GM21447 (cell line): ENCODE results near the gene ACHE.
"Not testable (repeated sequence)": the region's sequence is repeated elsewhere in the genome, so short reads cannot be mapped to it uniquely, and the experiment has no call there.

Experiments
- ATAC-seq: cut with Tn5 transposase; IDR thresholded peaks from one replicate; pipeline ENCODE4 v1.9.1; 2021; ENCODE audit not compliant: unreplicated experiment

The ACHE gene

DNA sequence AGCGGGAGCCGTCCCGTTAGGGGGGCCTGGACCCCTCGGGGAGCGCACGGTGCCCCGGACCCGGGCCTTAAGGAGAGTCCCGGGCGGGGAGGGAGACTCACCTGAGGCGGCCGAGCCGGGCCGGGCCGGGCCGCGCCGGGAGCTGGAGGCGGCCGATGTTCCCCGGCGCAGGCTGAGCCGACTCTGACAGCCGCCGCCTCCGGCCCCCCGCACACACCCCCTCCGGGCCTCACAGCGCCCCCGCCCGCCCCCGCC, at the start of gene ACHE:
Gene ACHE, minus strand, starts transcription at position 188 of the 255 bp plus-strand sequence. CDS start 1,656 bp downstream, outside the sequence.
- no peak for ATAC-seq

DNA sequence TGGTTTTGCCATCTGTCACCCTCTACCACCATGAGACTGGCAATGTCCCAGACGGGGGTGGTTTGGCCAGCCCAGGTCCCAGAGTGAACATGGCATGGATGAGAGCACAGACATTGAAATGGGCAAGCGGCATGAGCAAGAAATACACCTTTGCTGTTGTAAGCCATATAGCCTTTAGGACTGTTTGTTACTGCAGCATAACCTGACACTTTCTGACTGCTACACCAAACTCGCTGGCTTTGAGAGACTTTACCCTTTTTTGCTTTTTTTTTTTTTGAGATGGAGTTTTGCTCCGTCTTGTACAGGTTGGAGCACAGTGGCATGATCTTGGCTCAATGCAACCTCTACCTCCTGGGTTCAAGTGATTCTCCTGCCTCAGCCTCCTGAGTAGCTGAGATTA, 48.5 kb upstream of the ACHE start:
- no peak for ATAC-seq

DNA sequence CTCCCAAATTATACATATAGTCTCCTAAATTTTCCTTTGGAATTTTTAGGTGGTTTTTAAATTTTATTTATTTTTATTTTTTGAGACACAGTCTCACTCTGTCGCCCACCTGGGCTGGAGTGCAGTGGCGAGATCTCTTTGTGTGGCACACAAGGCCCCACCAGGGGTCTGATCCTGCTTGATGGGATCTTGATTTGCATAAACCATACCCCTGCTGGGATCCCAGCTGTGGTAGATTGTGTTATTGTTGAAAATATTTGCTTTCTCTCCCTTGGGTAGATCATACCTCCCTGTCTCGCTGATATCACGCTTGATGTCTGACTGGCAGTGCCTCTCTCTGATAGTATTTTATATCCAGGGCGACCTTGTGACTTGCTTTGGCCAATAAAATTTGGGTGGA, 48.0 kb upstream of the ACHE start:
- no peak for ATAC-seq

DNA sequence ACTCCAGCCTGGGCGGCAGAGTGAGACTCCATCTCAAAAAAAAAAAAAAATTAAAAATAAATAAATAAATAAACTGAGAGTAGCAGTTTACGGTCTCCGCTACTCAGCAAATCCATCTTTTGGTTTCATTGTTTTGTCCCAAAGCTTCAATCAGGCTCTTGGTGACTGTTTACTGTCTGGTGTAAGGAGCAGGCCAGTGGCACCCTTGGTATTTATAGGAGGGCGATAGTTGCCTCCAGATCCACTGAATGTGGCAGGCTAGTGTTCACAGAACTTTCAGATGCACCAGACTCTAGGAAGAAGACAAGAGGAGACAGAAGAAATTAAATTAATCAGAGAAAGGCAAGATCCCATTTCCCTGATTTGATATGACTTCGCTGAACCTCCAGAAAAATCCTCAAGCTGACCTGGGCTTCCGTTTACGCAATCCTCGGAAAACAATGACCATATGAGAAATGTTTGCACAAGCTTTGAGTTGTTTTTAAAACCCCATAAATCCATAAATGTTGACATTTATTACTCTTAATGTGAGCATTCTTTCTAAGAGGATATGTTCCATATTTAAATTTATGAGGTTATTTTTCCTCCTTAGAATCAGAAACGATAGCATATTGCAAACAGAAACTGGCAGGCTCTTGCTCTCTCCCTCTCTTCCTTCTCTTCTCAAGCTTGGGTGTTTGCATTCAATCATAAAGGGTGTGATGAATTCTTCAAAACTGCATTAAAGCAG, 46.5 kb upstream of the ACHE start:
- ATAC-seq, result no peak

DNA sequence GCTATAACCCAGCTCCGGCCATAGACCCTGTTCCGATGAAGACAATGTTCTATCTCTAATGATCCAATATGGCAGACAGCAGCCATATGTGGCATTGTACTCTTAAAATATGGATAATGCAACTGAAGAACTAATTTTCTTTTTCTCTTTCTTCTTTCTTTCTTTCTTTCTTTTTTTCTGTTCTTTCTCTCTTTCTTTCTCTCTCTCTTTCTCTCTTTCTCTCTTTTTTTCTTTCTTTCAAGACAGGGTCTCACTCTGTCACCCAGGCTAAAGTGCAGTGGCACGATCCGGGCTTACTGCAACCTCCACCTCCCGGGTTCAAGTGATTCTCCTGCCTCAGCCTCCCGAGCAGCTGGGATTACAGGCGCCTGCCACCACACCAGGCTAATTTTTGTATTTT, 40.5 kb upstream of the ACHE start:
- not testable (repeated sequence) for ATAC-seq

DNA sequence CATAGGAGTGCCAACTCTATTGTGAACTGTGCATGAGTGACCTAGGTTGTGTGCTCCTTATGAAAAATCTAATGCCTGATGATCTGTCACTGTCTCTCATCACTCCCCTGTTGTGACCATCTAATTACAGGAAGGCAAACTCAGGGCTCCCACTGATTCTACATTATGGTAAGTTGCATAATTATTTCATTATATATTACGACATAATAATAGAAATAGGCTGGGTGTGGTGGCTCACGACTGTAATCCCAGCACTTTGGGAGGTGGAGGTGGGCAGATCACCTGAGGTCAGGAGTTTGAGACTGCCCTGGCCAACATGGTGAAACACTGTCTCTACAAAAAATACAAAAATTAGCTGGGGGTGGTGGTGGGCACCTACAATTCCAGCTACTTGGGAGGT, 39.7 kb upstream of the ACHE start:
- not testable (repeated sequence) for ATAC-seq

DNA sequence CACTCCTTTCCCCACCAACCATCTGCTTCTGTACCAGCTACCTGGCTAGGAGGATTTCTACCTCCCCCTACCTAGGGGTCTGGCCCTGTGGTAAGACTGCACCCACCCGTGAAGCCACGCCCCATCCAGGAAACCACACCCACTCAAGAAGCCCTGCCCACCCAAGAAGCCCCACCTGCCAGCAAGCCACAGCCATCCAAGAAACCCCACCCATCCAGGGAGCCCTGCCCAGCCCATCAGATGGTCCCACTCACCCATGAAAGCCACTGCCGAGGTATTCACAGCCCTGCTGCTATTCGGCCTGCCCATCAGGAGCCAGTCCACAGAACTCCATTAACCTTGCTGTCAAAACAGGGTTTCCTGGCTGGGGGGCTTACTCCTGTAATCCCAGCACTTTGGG, 38.0 kb upstream of the ACHE start:
- ATAC-seq, result no peak

DNA sequence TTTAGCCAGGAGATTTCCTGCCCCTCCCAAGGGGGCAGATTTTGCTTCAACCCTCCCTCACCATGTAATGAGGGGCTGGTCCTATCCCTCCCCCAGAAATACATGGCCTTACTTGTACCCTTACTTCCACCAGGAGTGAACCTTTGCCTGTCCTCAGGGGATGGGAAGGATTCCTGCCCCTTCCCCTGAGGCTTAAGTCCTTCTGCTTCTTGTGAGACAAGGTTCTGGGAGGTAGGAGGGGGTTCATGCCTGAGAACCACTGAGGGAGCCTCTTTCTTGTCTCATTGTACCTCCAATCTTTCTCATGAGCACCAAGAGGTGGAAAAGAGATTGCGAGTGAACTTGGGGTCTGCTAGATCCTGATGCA, 34.1 kb upstream of the ACHE start:
- ATAC-seq, result no peak

DNA sequence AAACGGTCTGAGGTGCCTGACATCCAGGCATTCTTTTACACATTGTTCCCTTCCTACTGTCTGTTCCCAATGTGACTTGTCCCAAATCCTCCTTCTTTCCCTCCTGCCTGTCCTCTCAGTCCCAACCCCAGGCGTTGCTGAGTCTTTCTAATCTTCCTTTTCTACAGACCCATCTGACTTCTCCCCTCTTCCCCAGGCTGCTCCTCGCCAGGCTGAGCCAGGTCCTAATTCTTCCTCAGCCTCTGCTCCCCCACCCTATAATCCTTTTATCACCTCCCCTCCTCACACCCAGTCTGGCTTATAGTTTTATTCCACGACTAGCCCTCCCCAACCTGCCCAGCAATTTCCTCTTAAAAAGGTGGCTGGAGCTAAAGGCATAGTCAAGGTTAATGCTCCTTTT, 27.9 kb upstream of the ACHE start:
- not testable (repeated sequence) for ATAC-seq

DNA sequence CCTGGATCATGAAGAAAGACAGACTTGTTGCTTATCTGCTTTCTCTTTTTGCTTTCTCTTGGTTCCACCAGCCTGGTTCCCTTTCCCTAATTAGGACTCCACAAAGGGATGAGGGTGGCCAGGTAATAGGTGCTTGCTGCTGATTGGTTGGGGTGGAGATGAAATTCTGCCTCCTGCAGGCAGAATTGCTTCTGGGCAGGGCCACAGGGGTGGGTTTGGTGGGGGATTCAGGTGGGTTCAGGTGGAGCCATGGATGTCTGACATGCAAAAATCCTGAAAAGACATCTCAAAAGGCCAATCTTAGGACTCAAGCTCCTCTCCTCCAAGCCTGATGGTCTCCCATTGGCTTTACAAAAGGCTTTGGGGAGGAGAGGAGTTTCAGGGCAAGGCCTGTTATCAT, 25.4 kb upstream of the ACHE start:
- no peak for ATAC-seq

DNA sequence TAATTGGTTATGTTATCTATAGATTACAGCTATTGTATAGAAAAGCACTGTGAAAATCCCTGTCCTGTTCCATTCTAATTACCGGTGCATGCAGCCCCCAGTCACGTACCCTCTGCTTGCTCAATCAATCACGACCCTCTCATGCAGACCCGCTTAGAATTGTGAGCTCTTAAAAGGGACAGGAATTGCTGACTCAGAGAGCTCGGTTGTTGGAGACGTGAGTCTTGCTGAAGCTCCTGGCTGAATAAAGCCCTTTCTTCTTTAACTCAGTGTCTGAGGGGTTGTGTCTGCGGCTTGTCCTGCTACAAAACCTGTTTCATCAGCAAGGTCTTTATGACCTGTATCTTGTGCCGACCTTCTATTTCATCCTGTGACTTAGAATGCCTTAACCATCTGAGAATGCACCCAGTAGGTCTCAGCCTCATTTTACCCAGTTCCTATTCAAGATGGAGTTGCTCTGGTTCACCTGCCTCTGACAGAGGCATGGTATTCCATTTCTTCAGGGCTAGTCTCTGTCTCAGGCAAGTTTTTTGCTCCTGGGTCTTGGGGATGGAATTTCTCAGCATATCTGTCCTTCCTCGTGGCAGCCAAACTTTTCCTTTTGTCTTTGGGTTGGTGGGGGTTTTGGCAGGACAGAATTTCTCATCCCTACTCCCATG, 24.2 kb upstream of the ACHE start:
- ATAC-seq, result not testable (repeated sequence)

DNA sequence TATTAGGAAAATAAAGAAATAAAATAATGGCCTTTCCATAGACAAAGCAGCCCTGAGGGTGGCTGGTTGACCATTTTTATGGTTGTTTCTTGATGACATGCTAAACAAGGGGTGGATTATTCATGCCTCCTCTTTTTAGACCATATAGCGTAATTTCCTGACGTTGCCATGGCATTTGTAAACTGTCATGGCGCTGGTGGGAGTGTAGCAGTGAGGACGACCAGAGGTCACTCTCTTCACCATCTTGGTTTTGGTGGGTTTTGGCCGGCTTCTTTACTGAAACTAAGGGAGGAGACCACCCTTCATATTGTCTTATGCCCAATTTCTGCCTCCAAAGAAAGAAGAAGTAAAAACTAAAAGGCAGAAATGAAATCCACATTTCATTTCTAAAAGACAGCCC, 23.6 kb upstream of the ACHE start:
- not testable (repeated sequence) for ATAC-seq

DNA sequence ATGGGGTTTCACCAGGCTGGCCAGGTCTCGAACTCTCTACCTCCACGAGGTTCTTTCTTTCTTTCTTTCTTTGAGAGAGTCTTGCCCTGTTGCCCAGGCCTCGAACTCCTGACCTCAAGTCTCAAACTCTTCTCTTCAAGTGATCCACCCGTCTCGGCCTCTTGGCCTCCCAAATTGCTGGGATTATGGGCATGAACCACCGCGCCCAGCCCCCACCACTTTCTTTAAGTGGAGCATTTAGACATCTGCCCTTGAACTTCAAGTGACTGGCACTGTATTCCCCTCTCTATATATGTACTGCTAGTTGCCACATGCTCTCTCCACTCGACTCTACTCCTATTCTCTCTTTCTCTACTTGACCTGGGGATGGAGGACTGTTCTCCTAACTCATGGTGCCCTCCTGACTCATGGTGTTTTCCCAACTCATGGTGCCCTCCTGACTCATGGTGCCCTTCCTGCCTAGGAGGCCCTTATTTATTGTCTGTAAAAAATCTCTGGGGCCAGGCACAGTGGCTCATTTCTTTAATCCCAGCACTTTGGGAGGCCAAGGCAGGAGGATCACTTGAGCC, 19.3 kb upstream of the ACHE start:
- no peak for ATAC-seq

DNA sequence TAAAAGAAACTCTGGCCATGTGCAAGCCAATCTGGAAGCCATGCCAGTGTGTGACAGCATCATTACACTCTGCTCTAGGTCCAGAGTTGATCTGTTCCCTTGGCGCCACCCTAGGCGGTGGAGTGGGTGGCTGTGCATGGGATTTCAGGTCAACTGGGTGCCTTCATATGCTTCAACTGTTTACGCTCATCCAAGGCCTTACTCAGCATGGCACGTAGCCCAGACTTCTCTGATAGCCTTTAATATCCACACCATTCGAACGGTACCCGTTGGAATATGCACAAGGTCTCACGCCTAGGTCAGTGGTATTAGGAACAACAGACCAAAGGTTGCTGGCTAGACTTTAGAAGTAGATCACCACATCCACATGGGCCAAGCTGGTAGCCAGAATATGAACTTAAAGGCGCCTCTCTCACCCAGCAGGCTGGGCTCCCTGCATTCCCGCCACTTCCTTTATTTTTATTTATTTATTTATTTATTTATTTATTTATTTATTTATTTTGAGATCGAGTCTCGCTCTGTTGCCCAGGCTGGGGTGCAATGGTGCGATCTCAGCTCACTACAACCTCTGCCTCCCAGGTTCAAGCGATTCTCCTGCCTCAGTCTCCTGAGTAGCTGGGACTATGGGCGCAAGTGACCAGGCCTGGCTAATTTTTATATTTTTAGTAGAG, 18.7 kb upstream of the ACHE start:
- no peak for ATAC-seq

DNA sequence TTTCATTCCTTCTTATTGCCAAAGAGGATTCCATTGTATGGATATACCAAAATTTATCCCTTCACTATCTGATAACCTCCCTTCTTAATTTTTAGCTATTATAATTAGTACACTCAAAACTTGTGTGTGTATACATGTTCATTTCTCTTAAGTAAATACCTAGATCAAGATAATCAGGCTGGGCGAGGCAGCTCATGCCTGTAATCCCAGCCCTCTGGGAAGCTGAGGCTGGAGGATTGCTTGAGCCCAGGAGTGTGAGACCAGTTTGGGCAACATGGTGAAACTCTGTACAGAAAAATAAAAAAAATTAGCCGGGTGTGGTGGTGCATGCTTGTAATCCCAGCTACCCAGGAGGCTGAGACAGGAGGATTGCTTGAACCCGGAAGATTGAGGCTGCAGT, 15.8 kb upstream of the ACHE start:
- no peak for ATAC-seq

DNA sequence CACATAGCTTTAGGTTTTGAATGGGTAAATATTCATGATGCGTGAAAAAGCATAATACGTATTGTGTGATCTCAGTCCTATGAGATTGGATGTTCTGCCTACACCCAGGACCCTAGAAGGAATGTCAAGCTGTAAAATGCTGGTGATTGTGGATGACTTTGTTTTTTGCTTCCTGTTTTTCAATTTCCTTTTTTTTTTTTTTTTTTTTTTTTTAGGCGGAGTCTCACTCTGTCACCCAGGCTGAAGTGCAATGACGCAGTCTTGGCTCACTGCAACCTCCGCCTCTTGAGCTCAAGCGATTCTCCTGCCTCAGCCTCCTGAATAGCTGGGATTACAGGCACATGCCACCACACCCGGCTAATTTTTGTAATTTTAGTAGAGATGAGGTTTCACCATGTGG, 14.8 kb upstream of the ACHE start:
- ATAC-seq, result not testable (repeated sequence)

DNA sequence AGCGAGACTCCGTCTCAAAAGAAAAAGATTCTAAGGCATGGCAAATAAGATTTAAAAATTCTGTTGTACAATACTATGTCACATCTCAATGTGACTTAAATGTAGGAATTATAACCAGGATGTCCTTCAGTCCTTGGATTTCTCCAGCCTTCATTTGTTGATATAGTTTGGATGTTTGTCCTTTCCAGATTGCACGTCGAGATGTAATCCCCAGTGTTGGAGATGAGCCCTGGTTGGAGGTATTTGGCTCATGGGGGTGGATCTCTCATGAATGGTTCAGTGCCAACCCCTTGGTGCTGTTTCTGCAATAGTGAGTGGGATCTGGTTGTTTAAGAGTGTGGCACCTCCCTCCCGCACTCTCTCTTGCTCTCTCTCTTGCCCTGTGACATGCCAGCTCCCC, 12.8 kb upstream of the ACHE start:
- ATAC-seq, result no peak

DNA sequence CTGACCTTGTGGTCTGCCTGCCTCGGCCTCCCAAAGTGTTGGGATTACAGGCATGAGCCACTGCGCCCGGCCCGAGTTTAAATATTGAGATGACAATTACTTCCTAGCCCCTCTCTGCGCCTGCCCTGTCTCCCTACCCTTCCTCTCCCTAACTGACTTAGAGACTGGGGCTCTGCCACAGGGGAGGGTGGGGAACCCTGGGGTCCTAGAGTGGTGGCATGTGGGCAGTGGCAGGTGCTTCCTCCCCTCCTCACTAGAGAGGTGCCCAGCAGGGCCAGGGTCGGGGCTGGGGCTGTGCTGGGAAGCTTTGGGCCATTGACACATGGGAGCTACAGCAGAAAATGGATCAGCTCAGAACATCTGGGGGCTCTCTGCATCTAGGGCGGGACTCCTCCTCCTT, 7.0 kb upstream of the ACHE start:
- ATAC-seq, result no peak

DNA sequence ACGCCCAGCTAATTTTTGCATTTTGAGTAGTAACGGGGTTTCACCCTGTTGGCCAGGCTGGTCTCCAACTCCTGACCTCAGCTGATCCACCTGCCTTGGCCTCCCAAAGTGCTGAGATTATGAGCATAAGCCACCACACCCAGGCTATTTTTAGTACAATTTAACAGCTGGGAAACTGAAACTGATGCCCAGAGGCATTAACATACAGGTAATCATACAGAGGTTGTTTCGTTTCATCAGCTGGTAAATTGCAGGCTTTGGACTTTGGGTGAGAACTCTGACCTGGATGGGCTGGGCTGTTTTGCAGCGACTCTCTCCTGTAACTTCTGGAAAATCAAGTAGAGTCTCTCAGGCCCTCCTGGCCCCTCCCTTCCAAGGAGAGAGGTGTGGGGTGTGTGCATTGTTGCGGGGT, 6.2 kb upstream of the ACHE start:
- ATAC-seq, result no peak

DNA sequence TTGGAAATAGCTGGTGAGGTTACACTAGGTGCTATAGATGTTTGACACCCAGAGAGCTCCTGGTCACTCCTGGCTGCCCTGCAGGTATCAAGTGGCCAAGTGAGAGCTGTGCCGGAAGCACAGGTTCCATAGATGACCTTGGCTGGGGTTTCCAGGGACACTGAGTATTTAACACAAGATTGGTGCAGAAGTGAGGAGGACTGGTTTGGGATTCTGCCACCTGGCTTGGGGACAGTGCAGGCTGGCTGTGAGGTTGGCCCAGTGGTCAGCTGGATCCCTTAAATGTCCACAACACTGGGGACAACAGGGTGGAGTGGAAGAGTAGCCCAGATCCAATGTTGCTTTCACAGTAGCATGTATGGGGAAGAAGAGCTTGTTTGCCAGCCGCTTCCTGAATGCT, 5.3 kb upstream of the ACHE start:
- ATAC-seq, result no peak

DNA sequence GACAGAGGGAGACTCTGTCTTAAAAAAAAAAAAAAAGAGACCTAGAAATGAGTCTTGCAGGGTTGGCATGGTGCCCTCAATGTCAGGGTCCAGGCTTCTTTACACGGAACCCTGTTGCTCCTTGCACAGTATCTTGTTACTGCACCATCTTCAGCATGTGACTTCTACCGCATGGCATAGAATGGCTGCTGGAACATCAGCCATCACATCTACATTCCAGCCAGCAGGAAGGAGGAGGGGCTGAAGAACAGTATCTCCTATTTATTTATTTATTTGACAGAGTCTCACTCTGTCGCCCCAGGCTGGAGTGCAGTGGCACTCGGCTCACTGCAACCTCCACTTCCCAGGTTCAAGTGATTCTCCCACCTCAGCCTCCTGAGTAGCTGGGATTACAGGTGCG, 3.7 kb upstream of the ACHE start:
- no peak for ATAC-seq

DNA sequence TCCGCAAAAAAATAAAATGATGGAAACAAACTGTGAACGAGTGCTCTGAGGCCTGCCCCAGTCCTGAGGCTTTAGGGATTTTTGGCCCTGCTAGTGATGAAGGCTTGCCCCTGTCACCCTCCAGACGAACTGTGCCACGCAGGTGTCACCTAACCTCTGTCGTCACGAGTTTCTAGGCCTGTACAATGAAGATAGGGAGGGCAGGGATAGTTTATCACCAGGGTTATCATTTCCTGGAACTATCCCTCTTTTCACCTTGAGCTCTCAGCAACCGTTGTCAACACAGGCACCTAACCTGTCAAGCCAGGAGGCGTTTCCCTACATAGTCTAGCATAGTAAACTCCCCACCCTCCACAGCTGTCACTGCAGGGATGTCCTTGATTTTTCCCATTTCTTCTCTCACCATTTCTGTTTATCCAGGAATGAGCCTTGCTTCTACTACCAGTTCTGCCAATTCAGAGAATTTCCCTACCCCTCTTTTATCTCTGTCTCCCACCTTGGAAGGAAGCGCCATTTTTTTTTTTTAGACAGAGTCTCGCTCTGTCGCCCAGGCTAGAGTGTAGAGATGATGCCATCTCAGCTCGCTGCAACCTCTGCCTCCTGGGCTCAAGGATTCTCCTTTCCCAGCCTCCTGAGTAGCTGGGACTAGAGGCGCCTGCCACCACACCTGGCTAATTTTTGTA, 2.2 kb upstream of the ACHE start:
- ATAC-seq, result no peak
